Measurements from ENCODE around the gene NPBWR2.

The NPBWR2 gene

DNA sequence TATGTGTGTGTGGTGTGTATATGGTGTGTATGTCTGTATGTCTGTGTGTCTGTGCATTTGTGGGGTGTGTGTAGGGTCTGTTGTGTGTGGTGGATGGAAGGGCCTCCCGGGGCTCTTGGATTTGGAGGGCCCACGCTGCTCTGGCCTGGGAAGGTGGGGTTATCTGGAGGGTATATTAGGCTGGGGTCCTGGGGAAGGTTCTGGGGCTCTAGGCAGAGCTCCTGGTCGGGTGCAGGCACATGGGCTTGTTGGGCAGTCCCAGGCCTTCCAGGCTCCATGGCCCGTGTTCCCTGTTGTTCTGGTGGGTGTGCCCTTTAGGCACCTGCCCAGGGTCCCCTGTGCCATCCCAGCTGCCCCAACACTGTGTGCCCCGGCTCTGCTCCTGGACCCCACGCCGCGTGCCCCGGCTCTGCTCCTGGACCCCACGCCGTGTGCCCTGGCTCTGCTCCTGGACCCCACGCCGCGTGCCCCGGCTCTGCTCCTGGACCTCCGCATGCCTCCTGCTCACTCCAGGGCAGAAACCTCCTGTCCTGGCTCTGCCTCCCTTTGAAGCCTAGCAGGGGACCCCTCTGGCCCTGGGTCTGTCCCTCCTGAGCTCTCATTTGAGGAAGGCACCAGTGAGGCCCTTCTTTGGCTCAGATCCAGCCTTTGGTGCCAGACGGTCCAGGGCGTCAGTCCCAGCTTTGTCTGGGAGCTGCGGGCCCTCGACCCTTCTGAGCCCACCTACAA, 46.7 kb upstream of the NPBWR2 start:
- TF ChIP-seq TAF1 (IDR thresholded peaks at IDR 0.05; ENCODE audit: borderline replicate concordance, insufficient read depth, low read length) = no peak
- TF ChIP-seq FOXP2 (optimal IDR thresholded peaks at IDR 0.05; ENCODE audit: borderline replicate concordance, extremely low read depth, extremely low read length, insufficient read depth) = no peak
- TF ChIP-seq, protein P1, sequence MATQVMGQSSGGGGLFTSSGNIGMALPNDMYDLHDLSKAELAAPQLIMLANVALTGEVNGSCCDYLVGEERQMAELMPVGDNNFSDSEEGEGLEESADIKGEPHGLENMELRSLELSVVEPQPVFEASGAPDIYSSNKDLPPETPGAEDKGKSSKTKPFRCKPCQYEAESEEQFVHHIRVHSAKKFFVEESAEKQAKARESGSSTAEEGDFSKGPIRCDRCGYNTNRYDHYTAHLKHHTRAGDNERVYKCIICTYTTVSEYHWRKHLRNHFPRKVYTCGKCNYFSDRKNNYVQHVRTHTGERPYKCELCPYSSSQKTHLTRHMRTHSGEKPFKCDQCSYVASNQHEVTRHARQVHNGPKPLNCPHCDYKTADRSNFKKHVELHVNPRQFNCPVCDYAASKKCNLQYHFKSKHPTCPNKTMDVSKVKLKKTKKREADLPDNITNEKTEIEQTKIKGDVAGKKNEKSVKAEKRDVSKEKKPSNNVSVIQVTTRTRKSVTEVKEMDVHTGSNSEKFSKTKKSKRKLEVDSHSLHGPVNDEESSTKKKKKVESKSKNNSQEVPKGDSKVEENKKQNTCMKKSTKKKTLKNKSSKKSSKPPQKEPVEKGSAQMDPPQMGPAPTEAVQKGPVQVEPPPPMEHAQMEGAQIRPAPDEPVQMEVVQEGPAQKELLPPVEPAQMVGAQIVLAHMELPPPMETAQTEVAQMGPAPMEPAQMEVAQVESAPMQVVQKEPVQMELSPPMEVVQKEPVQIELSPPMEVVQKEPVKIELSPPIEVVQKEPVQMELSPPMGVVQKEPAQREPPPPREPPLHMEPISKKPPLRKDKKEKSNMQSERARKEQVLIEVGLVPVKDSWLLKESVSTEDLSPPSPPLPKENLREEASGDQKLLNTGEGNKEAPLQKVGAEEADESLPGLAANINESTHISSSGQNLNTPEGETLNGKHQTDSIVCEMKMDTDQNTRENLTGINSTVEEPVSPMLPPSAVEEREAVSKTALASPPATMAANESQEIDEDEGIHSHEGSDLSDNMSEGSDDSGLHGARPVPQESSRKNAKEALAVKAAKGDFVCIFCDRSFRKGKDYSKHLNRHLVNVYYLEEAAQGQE (IDR thresholded peaks at IDR 0.05; ENCODE audit: insufficient read depth in 1 of 2, low read depth in 2 of 2, low read length in 2 of 2) = no peak

- no peak for TF ChIP-seq POLR2AphosphoS5 (IDR thresholded peaks at IDR 0.05; ENCODE audit: low read depth, low read length)
- TF ChIP-seq SIN3A (IDR thresholded peaks at IDR 0.05; ENCODE audit: borderline replicate concordance, insufficient read depth, low read length) = no peak
- TF ChIP-seq, protein P1 (IDR thresholded peaks at IDR 0.05; ENCODE audit: insufficient read depth in 1 of 2, low read depth in 2 of 2, low read length in 2 of 2) = no peak
- TF ChIP-seq FOXP2 (optimal IDR thresholded peaks at IDR 0.05; ENCODE audit: borderline replicate concordance, extremely low read depth, extremely low read length, insufficient read depth) = no peak
- no peak for TF ChIP-seq TAF1 (IDR thresholded peaks at IDR 0.05; ENCODE audit: borderline replicate concordance, insufficient read depth, low read length)
These were observed 46.0 kb upstream of the NPBWR2 start for GRCh38 chr20:64153410-64153809.

DNA sequence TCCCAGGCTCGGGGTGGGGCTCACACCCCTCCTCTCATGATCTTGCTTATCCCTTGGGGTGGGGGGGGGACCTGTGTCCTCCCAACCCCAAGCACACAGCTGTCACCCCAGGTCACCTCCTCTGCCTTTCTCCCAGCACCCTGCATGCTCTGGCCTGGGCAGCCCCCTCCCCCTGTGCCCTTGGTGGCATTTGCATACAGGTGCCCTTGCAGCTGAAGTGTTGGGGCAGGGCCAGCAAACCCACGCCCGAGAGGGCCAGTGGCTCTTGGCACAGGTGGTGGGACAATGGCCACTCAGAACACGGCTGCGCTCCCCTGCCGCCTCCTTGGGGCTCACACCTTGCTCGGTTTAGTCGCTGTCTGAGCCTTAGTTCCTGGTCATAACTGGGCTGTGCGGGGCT, 45.5 kb upstream of the NPBWR2 start:
- TF ChIP-seq POLR2AphosphoS5 (IDR thresholded peaks at IDR 0.05; ENCODE audit: low read depth, low read length) (no peak), FOXP2 (optimal IDR thresholded peaks at IDR 0.05; ENCODE audit: borderline replicate concordance, extremely low read depth, extremely low read length, insufficient read depth) (no peak), SIN3A (IDR thresholded peaks at IDR 0.05; ENCODE audit: borderline replicate concordance, insufficient read depth, low read length) (no peak), TAF1 (IDR thresholded peaks at IDR 0.05; ENCODE audit: borderline replicate concordance, insufficient read depth, low read length) (no peak)
- TF ChIP-seq, protein P1 (IDR thresholded peaks at IDR 0.05; ENCODE audit: insufficient read depth in 1 of 2, low read depth in 2 of 2, low read length in 2 of 2) = no peak

- peak; percentile 94 for TF ChIP-seq FOXP2 (optimal IDR thresholded peaks at IDR 0.05; ENCODE audit: borderline replicate concordance, extremely low read depth, extremely low read length, insufficient read depth)
- TF ChIP-seq TAF1 (IDR thresholded peaks at IDR 0.05; ENCODE audit: borderline replicate concordance, insufficient read depth, low read length) = no peak
These were observed 44.5 kb upstream of the NPBWR2 start for GRCh38 chr20:64151633-64152530.

GRCh38 chr20:64150756-64151632, 43.6 kb upstream of the NPBWR2 start:
- no peak for TF ChIP-seq POLR2AphosphoS5 (IDR thresholded peaks at IDR 0.05; ENCODE audit: low read depth, low read length)
- TF ChIP-seq FOXP2 (optimal IDR thresholded peaks at IDR 0.05; ENCODE audit: borderline replicate concordance, extremely low read depth, extremely low read length, insufficient read depth) = no peak
- no peak for TF ChIP-seq SIN3A (IDR thresholded peaks at IDR 0.05; ENCODE audit: borderline replicate concordance, insufficient read depth, low read length)
- TF ChIP-seq, protein P1 (IDR thresholded peaks at IDR 0.05; ENCODE audit: insufficient read depth in 1 of 2, low read depth in 2 of 2, low read length in 2 of 2) = no peak
- no peak for TF ChIP-seq TAF1 (IDR thresholded peaks at IDR 0.05; ENCODE audit: borderline replicate concordance, insufficient read depth, low read length)
